Psoas muscle (tissue), 8 donors: ENCODE measurements around the gene GPR17. TPM values are rescaled to one million over a fixed set of nuclear protein-coding genes. Genes with fewer than 3 reads are reported as not detected.
A peak's percentile ranks its signal among the peaks of the same experiment; 100 is the strongest.

Experiments
- ATAC-seq, 4 donors: fragments of 200-7000 bp; cut with Tn5 transposase; one replicate each; pipeline ENCODE4 v1.9.1; 2020; ENCODE audit warnings: moderate library complexity in 3 of 4, mild to moderate bottlenecking in 2 of 4
- DNase-seq, 2 donors: peaks; one replicate each; pipeline ENCODE4 v3.0.0-alpha.2; 2020
- H3K27ac ChIP-seq: fragments of 200-600 bp; one replicate; pipeline ENCODE4 v1.8.0; 2022
- H3K27me3 ChIP-seq, 3 donors: fragments of 200-600 bp in 1 of 3; one replicate each; pipeline versions ENCODE4 v1.6.1 to v1.8.0; 2013 to 2022; ENCODE audit warnings: low read length in 2 of 3, mild to moderate bottlenecking in 2 of 3, moderate library complexity in 1 of 3; ENCODE audit not compliant: insufficient read depth in 3 of 3
- H3K36me3 ChIP-seq, 2 donors: fragments of 200-600 bp in 1 of 2; one replicate each; pipeline versions ENCODE4 v1.6.1 to v1.8.0; 2013 to 2022; ENCODE audit warnings: low read depth in 1 of 2, mild to moderate bottlenecking in 1 of 2, moderate library complexity in 1 of 2; ENCODE audit not compliant: insufficient read depth in 1 of 2
- H3K4me1 ChIP-seq: fragments of 200-600 bp; one replicate; pipeline ENCODE4 v1.8.0; 2022
- H3K4me3 ChIP-seq: fragments of 200-600 bp; one replicate; pipeline ENCODE4 v1.8.0; 2022; ENCODE audit warnings: mild to moderate bottlenecking
- H3K9me3 ChIP-seq: fragments of 200-600 bp; one replicate; pipeline ENCODE4 v1.8.0; 2022
- WGBS, 3 donors: extraction: QIAGEN DNeasy Blood & Tissue Kit; methylation state at CpG; one replicate each; pipeline versions ENCODE4 v1.1.6 to v1.1.7; 2013; 5-methylcytosine and 5-hydroxymethylcytosine counted together
- intact Hi-C, 2 donors: fragments of 100-400 bp; cut with DNase I; formaldehyde crosslinking; loops; one replicate each; pipeline versions ENCODE4 v1.11.0 to v1.14.2; 2022
- polyA plus RNA-seq, 3 donors: library from polyadenylated mRNA; stranded (reverse); fragments of 200-250 nt; gene quantifications; one replicate each; pipeline ENCODE4 v1.2.3, GENCODE V29; 2013
- total RNA-seq, 4 donors: library from RNA; stranded (reverse); fragmentation: NEBNext Ultra II Directional in 2 of 4; extraction: Animal tissue kit (Norgen Biotek cat#: 25700) in 2 of 4; gene quantifications; one replicate each; pipeline versions ENCODE4 v1.2.1 to v1.2.4, GENCODE V29; 2021 to 2023
- TF ChIP-seq, protein P1 (sequence below): fragments of 200-600 bp; IDR thresholded peaks from one replicate; pipeline ENCODE4 v1.8.0; 2022; ENCODE audit warnings: antibody characterized with exemption
- donor health status: healthy with polysubstance abuse.
- donor health status: DM: no; HTN: no; CAD: no; lungs with moderate emphysema.
- donor health status: Bipolar disorder and iron deficiency.
- donor health status: healthy.
- donor health status: DM: yes; HTN: yes; CAD: no.
- donor health status: DM: no; HTN: no; CAD: no.
- donor health status: DM: no; HTN: no; CAD: no.
- donor health status: DM: yes; HTN: yes; CAD: no.

Gene GPR17
- total and polyA plus RNA-seq, 7 donors = 0.14 to 0.35 (median 0.19) TPM; not detected in 3

DNA sequence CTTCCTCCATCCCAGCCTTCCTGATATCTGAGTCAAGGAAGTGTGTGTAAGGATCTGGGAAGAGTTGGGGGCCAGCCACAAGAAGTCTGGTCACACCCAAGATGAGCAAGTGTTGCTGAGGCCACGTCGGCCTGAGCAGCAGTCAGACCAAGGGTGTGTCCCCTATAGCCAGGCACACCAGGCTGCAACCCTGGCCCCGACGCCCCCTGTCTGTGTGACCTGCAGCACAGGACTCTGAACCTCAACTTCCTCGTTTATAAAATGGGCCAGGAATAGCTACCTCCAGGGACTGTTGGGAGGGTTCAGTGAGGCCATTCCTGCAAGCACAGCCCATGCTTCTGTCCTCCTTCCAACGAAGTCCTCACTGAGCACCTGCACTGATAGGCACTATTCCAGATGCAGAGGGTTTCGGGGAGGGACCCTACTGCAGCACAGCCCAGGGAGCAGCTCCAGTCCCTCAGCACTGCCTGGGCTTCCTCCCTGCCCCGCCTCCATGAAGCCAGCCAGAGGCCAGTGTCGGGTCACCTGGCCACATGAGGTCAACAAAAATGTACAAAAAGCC lies 16.1 kb downstream of the GPR17 start:
- Histone ChIP-seq H3K27me3 (peaks cover 0 to 1% (median 0%) of the 10 kb centered on the region in 3 donors), H3K4me3 (no peak overlapping the region), H3K36me3 (peaks cover 0 to 4% of the 10 kb centered on the region in 2 donors), H3K27ac (peak overlapping the region; percentile 16), H3K9me3 (no peaks in the 10 kb centered on the region), H3K4me1 (peaks cover 6% of the 10 kb centered on the region)
- peak in 1 of 2 donors; percentile 69 for DNase-seq
- ATAC-seq = peak in 2 of 4 donors; percentile 31 to 38
- intact Hi-C loops = no loop called here
- WGBS, 3 donors = 54 to 61% (median 58%) methylated on average over 9 of the region's 9 CpGs
- TF ChIP-seq, protein P1, sequence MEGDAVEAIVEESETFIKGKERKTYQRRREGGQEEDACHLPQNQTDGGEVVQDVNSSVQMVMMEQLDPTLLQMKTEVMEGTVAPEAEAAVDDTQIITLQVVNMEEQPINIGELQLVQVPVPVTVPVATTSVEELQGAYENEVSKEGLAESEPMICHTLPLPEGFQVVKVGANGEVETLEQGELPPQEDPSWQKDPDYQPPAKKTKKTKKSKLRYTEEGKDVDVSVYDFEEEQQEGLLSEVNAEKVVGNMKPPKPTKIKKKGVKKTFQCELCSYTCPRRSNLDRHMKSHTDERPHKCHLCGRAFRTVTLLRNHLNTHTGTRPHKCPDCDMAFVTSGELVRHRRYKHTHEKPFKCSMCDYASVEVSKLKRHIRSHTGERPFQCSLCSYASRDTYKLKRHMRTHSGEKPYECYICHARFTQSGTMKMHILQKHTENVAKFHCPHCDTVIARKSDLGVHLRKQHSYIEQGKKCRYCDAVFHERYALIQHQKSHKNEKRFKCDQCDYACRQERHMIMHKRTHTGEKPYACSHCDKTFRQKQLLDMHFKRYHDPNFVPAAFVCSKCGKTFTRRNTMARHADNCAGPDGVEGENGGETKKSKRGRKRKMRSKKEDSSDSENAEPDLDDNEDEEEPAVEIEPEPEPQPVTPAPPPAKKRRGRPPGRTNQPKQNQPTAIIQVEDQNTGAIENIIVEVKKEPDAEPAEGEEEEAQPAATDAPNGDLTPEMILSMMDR = no peak

- Histone ChIP-seq H3K4me3 (peak overlapping the region; percentile 58), H3K27me3 (peaks cover 0 to 1% (median 0%) of the 10 kb centered on the region in 3 donors), H3K4me1 (peaks cover 6% of the 10 kb centered on the region), H3K27ac (peak overlapping the region; percentile 61), H3K9me3 (no peaks in the 10 kb centered on the region), H3K36me3 (no peaks in the 10 kb centered on the region)
- intact Hi-C loops = no loop called here
- TF ChIP-seq, protein P1 = no peak
- DNase-seq (no peak), ATAC-seq (no peak)
- 77 to 80% (median 78%) methylated on average over 9 of the region's 9 CpGs for WGBS, 3 donors
Observed at GRCh38 chr2:127662937-127663565, 17.1 kb downstream of the GPR17 start.

GRCh38 chr2:127663566-127664064 lies 17.7 kb downstream of the GPR17 start:
- TF ChIP-seq, protein P1 = no peak
- intact Hi-C loops = no loop called here
- 68 to 82% (median 77%) methylated on average over 6 of the region's 6 CpGs for WGBS, 3 donors
- peaks cover 0 to 1% (median 0%) of the 10 kb centered on the region in 3 donors for H3K27me3 ChIP-seq
- H3K4me3 ChIP-seq = peak overlapping the region; percentile 58
- H3K27ac ChIP-seq = peak overlapping the region; percentile 61
- DNase-seq = no peak
- H3K36me3 ChIP-seq = no peaks in the 10 kb centered on the region
- no peaks in the 10 kb centered on the region for H3K9me3 ChIP-seq
- peak in 1 of 4 donors; percentile 2 for ATAC-seq
- peaks cover 6% of the 10 kb centered on the region for H3K4me1 ChIP-seq

- TF ChIP-seq, protein P1 = no peak
Observed at GRCh38 chr2:127664065-127664894, 18.3 kb downstream of the GPR17 start.

More at GRCh38 chr2:127664065-127664894, 18.3 kb downstream of the GPR17 start:
- peaks cover 0 to 1% (median 0%) of the 10 kb centered on the region in 3 donors for H3K27me3 ChIP-seq
- peak; percentile 50 to 66 (median 52) for ATAC-seq
- no peak for DNase-seq
- 13 to 27% (median 14%) methylated on average over 43 to 69 of the region's 69 CpGs for WGBS, 3 donors
- H3K36me3 ChIP-seq = no peaks in the 10 kb centered on the region
- peaks cover 6% of the 10 kb centered on the region for H3K4me1 ChIP-seq
- H3K9me3 ChIP-seq = no peaks in the 10 kb centered on the region
- peak overlapping the region; percentile 58 for H3K4me3 ChIP-seq
- intact Hi-C loops = no loop called here
- peak overlapping the region; percentile 61 for H3K27ac ChIP-seq
